ENCODE measurements around the gene MZF1. TPM values are rescaled to one million over a fixed set of nuclear protein-coding genes. Genes with fewer than 3 reads are reported as not detected.
A peak's percentile ranks its signal among the peaks of the same experiment; 100 is the strongest.

Gene MZF1
- total RNA-seq, 1 experiment from 2014 or later: 18.0 TPM

DNA sequence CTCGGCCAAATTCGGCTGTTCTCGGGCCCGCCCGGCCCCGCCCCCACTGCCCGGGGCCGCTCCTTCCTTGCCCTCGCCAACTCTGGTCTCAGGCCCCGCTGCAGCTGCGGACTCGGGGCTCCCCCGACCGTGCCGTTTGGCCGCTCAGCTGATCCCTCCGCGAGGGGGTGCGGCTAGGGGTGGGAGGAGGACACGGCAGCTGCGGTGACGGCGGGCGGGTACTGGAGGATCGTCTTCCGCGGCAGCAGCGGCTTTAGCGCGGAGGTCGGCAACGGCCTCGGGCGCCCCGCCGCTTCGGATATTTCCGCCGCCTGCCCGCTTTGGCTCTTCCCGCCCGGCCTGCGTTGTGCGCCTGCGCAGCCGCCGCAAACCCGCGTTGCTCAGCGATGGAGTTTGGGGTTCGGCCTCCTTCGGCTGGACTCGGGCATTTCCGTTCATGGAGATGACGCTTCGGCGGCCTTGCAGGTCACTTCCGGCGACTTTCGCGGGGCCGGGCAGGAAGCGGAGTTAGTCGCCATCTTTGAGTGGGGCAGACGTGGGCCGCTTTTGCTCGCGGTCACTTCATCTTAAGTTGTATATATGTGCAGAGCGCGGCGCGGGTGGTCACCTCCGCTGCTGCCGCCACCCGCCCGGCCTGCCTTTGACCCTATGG is 14.4 kb downstream of the MZF1 start:
- H3K79me2 ChIP-seq (ENCODE audit: low read length): peaks cover 32% of the 10 kb centered on the region
- H3F3A ChIP-seq (ENCODE audit: low read length, unreplicated experiment): peaks cover 4% of the 10 kb centered on the region
- peak overlapping the region; percentile 95 for H3K9ac ChIP-seq (ENCODE audit: low read length)
- ChIA-PET POLR2A (ENCODE audit: unreplicated experiment) (interaction anchor here (0.6 to 0.9 kb wide), 4 partner anchors 12 to 39 kb away, joined by 3 to 4 read pairs (median 4); partner anchors contain the start of genes TRIM28 and ZBTB45), CTCF (interaction anchor here (0.6 kb wide), 1 partner anchor 45 kb away, joined by 4 read pairs; no protein-coding TSS in a partner anchor)
- ATAC-seq: peak; percentile 52
- TF ChIP-seq EZH2phosphoT487 (IDR thresholded peaks at IDR 0.05; ENCODE audit: borderline replicate concordance, low read length) (no peak), EZH2 (IDR thresholded peaks at IDR 0.05; ENCODE audit: low read length, unreplicated experiment) (no peak)
- TF ChIP-seq, protein P1, sequence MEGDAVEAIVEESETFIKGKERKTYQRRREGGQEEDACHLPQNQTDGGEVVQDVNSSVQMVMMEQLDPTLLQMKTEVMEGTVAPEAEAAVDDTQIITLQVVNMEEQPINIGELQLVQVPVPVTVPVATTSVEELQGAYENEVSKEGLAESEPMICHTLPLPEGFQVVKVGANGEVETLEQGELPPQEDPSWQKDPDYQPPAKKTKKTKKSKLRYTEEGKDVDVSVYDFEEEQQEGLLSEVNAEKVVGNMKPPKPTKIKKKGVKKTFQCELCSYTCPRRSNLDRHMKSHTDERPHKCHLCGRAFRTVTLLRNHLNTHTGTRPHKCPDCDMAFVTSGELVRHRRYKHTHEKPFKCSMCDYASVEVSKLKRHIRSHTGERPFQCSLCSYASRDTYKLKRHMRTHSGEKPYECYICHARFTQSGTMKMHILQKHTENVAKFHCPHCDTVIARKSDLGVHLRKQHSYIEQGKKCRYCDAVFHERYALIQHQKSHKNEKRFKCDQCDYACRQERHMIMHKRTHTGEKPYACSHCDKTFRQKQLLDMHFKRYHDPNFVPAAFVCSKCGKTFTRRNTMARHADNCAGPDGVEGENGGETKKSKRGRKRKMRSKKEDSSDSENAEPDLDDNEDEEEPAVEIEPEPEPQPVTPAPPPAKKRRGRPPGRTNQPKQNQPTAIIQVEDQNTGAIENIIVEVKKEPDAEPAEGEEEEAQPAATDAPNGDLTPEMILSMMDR (conservative IDR thresholded peaks at IDR 0.05; ENCODE audit: low read depth, low read length): no peak
- H3K9me3 ChIP-seq (ENCODE audit: low read length): no peaks in the 10 kb centered on the region
- no TSS peak for BruUV-seq (replicated peaks)
- peak overlapping the region; percentile 69 for H3K4me3 ChIP-seq (ENCODE audit: low read length)
- H4K20me1 ChIP-seq (ENCODE audit: low read length): no peaks in the 10 kb centered on the region
- DNase-seq: peak; percentile 100
- peak overlapping the region; percentile 86 for H2AFZ ChIP-seq (ENCODE audit: low read length)
- H3K9me2 ChIP-seq (replicated peaks; ENCODE audit: low read length): no peaks in the 10 kb centered on the region
- H3K4me2 ChIP-seq (ENCODE audit: low read length): peak overlapping the region; percentile 97
- peak overlapping the region; percentile 85 for H3K27ac ChIP-seq (ENCODE audit: low read length)
- H3K27me3 ChIP-seq (ENCODE audit: low read length): no peaks in the 10 kb centered on the region
- intact Hi-C loops (cut with micrococcal nuclease): loop anchor here (1.0 to 2.0 kb wide), 2 partner anchors 14 to 59 kb away; partner anchors contain the start of gene MZF1
- H3K4me1 ChIP-seq (ENCODE audit: insufficient read depth, low read length): peaks cover 57% of the 10 kb centered on the region
- H3K36me3 ChIP-seq (ENCODE audit: low read depth, low read length): peaks cover 11% of the 10 kb centered on the region

DNA sequence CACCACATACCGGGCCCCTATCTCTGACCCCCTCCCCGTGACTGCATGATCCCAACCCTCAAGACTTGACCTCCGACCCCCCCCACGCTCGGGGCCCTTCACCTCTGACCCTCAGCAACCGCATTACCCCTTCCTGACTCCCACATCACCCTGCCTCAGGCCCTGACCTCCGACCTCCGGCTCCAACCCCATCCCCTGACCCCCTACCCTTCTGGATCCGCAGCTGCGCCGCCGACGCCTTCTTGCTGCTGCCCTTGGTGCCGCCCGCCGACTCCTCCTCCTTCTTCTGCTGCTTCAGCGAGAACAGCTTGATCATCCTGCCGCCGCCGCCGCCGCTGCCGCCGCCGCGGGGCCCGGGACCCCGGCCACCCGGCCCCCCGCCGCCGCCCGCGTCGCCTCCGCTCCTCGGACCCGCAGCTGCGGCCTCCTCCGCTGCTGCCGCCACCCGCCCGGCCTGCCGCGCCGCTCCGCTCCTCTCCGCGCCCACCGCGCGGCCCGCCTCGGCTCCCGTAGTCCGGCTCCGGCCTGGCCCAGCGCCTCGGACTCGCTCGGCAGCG is 15.0 kb downstream of the MZF1 start, which contains the start of gene UBE2M:
Gene UBE2M (minus strand): TSS at position 546 of the 557 bp plus-strand sequence. CDS start 230 bp downstream, at position 316.
- H3K79me2 ChIP-seq (ENCODE audit: low read length): peaks cover 33% of the 10 kb centered on the region
- peak within 1 kb of the TSS; percentile 98 for H3K9ac ChIP-seq (ENCODE audit: low read length)
- peak within 1 kb of the TSS; percentile 86 for H2AFZ ChIP-seq (ENCODE audit: low read length)
- DNase-seq (no peak), ATAC-seq (no peak)
- H3K4me3 ChIP-seq (ENCODE audit: low read length): peak within 1 kb of the TSS; percentile 95
- CTCF ChIA-PET: no interaction called here
- no TSS peak for BruUV-seq (replicated peaks)
- H3K9me3 ChIP-seq (ENCODE audit: low read length): no peaks in the 10 kb centered on the region
- peaks cover 4% of the 10 kb centered on the region for H3F3A ChIP-seq (ENCODE audit: low read length, unreplicated experiment)
- peaks cover 11% of the 10 kb centered on the region for H3K36me3 ChIP-seq (ENCODE audit: low read depth, low read length)
- H3K4me2 ChIP-seq (ENCODE audit: low read length): peak within 1 kb of the TSS; percentile 97
- peaks cover 57% of the 10 kb centered on the region for H3K4me1 ChIP-seq (ENCODE audit: insufficient read depth, low read length)
- no peaks in the 10 kb centered on the region for H3K9me2 ChIP-seq (replicated peaks; ENCODE audit: low read length)
- TF ChIP-seq EZH2phosphoT487 (IDR thresholded peaks at IDR 0.05; ENCODE audit: borderline replicate concordance, low read length) (no peak), EZH2 (IDR thresholded peaks at IDR 0.05; ENCODE audit: low read length, unreplicated experiment) (no peak)
- TF ChIP-seq, protein P1 (conservative IDR thresholded peaks at IDR 0.05; ENCODE audit: low read depth, low read length): no peak
- H3K27me3 ChIP-seq (ENCODE audit: low read length): no peaks in the 10 kb centered on the region
- no peaks in the 10 kb centered on the region for H4K20me1 ChIP-seq (ENCODE audit: low read length)
- intact Hi-C loops (cut with micrococcal nuclease): loop anchor here (2.0 kb wide), 1 partner anchor 15 kb away; the partner anchor contains the start of gene MZF1
- POLR2A ChIA-PET (ENCODE audit: unreplicated experiment): interaction anchor here (0.9 kb wide), 1 partner anchor 15 kb away, joined by 4 read pairs; the partner anchor contains the start of gene TRIM28
- peak within 1 kb of the TSS; percentile 85 for H3K27ac ChIP-seq (ENCODE audit: low read length)
